ENCODE data around the gene RASA3.

Gene RASA3

GRCh38 chr13:113945857-113946408 is 186.5 kb downstream of the RASA3 start:
- no peak for DNase-seq

- no peak for DNase-seq
These were observed 188.4 kb downstream of the RASA3 start for GRCh38 chr13:113943821-113944565.

GRCh38 chr13:113942591-113943103 is 189.8 kb downstream of the RASA3 start:
- no peak for DNase-seq

- no peak for DNase-seq
These were observed 190.7 kb downstream of the RASA3 start for GRCh38 chr13:113941571-113942191.

GRCh38 chr13:113939944-113940297 is 192.5 kb downstream of the RASA3 start:
- no peak for DNase-seq

GRCh38 chr13:113939129-113939943 is 193.1 kb downstream of the RASA3 start:
- DNase-seq, result no peak

GRCh38 chr13:113938716-113939115 is 193.7 kb downstream of the RASA3 start:
- no peak for DNase-seq

- no peak for DNase-seq
These were observed 194.2 kb downstream of the RASA3 start for GRCh38 chr13:113938246-113938645.

GRCh38 chr13:113937527-113938180 is 194.8 kb downstream of the RASA3 start:
- no peak for DNase-seq

- no peak for DNase-seq
These were observed 195.3 kb downstream of the RASA3 start for GRCh38 chr13:113937073-113937472.

GRCh38 chr13:113936166-113936965 is 196.1 kb downstream of the RASA3 start:
- no peak for DNase-seq

GRCh38 chr13:113935001-113935844 is 197.2 kb downstream of the RASA3 start:
- DNase-seq, result no peak

GRCh38 chr13:113934576-113934975 is 197.8 kb downstream of the RASA3 start:
- no peak for DNase-seq

GRCh38 chr13:113933901-113934300 is 198.5 kb downstream of the RASA3 start:
- no peak for DNase-seq

GRCh38 chr13:113931841-113932459 is 200.5 kb downstream of the RASA3 start:
- no peak for DNase-seq

GRCh38 chr13:113930671-113931637 is 201.5 kb downstream of the RASA3 start:
- DNase-seq, result peak; percentile 33 to 38

GRCh38 chr13:113929628-113930615 is 202.5 kb downstream of the RASA3 start:
- no peak for DNase-seq

Data from activated CD4-positive, alpha-beta T cell treated with anti-CD3 and anti-CD28 coated beads for 4 hours (primary cell).